ENCODE results near the gene DNAJC10.

GRCh38 chr2:182822733-182823132, 106.7 kb downstream of the DNAJC10 start:
- TF ChIP-seq RAD21 (IDR thresholded peaks at IDR 0.05; ENCODE audit: low read depth) (no peak), USF1 (IDR thresholded peaks at IDR 0.05) (no peak), NFIC (IDR thresholded peaks at IDR 0.05) (no peak), TCF12 (IDR thresholded peaks at IDR 0.05; ENCODE audit: low read depth) (no peak)
